Stimulated activated naive B cell treated with anti-CD40 and anti-IgM and Interleukin-4, amounts not matched to agents 10 μg/mL and 1 μg/mL and 100 μg/mL, for 72 hours (primary cell): Measurements from ENCODE around the gene HUNK.
A peak's percentile ranks its signal among the peaks of the same experiment; 100 is the strongest.

ENCODE experiments used
- ATAC-seq, 2 donors: fragments of 150-1000 bp; cut with Tn5 transposase; replicated peaks; 2 replicates each; pipeline ENCODE4 v1.10.0; 2021; ENCODE audit warnings: moderate library complexity in 1 of 2
- DNase-seq: peaks from one replicate; pipeline ENCODE4 v3.0.0; 2021
- H3K27ac Mint-ChIP-seq: one replicate; pipeline ENCODE4 v1.8.0; 2022; ENCODE audit warnings: mild to moderate bottlenecking, mixed read lengths
- H3K27me3 Mint-ChIP-seq, 2 donors: one replicate each; pipeline ENCODE4 v1.8.0; 2022; ENCODE audit warnings: mixed read lengths in 2 of 2
- H3K36me3 Mint-ChIP-seq, 2 donors: one replicate each; pipeline ENCODE4 v1.8.0; 2022; ENCODE audit warnings: mixed read lengths in 2 of 2, mild to moderate bottlenecking in 1 of 2
- H3K4me1 Mint-ChIP-seq, 2 donors: one replicate each; pipeline ENCODE4 v1.8.0; 2022; ENCODE audit warnings: mixed read lengths in 2 of 2, mild to moderate bottlenecking in 1 of 2
- H3K4me3 Mint-ChIP-seq, 2 donors: one replicate each; pipeline ENCODE4 v1.8.0; 2022; ENCODE audit warnings: mild to moderate bottlenecking in 2 of 2, mixed read lengths in 2 of 2, moderate library complexity in 1 of 2
- H3K9me3 Mint-ChIP-seq, 2 donors: one replicate each; pipeline ENCODE4 v1.8.0; 2022; ENCODE audit warnings: mixed read lengths in 2 of 2, mild to moderate bottlenecking in 1 of 2

Gene HUNK

DNA sequence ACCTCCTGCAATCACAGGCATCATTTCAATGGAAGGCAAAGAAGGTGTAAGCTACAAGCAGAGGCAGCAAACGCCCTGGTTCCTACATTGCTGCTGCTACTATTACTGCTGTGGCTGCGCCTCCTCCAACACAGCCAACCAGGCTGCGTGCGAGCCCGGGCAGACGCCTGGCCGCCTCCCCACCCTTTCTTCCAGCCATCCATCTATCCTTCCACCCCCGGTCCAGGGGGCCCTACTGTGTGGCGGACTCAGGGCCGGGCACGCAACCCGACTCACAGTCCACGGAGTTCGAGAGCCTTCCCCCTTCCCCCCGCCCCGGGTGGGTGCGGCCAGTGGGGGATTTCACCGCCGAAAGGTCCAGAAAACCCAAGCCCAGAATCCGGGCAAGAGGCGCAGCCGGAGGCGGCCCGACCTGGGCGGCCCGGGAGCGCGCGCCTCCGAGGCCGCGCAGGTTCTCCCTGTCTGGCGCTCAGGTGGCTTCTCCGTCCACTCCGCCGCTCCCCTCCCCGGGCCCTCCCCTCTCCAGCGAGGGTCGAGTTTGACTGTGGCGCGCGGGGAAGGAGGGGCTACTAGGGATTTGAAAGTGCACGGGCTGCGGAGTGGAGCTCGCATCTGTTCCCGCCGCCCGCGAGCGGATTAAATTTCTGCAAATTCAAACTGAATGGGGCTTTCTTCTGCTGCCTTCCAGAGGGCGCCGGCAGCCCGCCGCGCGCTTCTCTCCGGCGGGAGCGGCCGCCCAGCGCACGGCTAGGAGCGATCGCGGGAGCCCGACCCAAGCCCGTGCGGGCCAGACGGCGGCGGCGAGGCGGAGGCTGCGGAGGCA, at the start of gene HUNK:
TSS of gene HUNK (plus strand) at position 569 of the 823 bp plus-strand sequence. CDS start 655 bp downstream, outside the sequence.
- peak within 1 kb of the TSS; percentile 78 to 88 for H3K4me3 Mint-ChIP-seq

GRCh38 chr21:31829736-31830472, 42.9 kb upstream of the HUNK start:
- Mint-ChIP-seq H3K4me3 (no peak overlapping the region), H3K9me3 (no peaks in the 10 kb centered on the region), H3K27me3 (peaks cover 11 to 28% of the 10 kb centered on the region in 2 donors), H3K27ac (no peak overlapping the region), H3K36me3 (no peaks in the 10 kb centered on the region), H3K4me1 (no peaks in the 10 kb centered on the region)
- DNase-seq (no peak), ATAC-seq (no peak)

More for the DNA sequence above, at the start of gene HUNK:
- no peaks in the 10 kb centered on the region for H3K9me3 Mint-ChIP-seq
- DNase-seq (peak; percentile 4), ATAC-seq (peak; percentile 53 to 55)
- H3K36me3 Mint-ChIP-seq: no peaks in the 10 kb centered on the region
- H3K27me3 Mint-ChIP-seq: peaks cover 53 to 60% of the 10 kb centered on the region in 2 donors
- H3K27ac Mint-ChIP-seq: no peak within 1 kb of the TSS
- H3K4me1 Mint-ChIP-seq: peaks cover 5 to 9% of the 10 kb centered on the region in 2 donors

DNA sequence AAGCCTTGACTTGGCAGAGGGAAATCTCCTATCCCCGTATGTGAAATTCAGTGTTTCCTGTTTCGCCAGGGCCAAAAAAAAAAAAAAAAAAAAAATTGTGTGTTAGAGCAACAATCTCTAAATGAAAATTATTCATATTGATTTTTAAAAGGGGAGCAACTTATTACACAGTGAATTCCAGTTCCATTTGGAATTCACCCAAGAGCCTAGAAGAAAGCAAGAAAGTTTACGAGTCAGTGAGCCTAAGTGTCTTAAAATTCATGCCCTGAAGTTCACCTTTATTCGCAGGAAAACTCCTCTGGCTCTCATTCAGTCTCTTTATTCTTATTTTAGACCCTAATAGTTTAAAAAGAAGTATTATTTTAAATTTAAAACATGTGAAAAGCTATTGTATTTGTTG, 42.1 kb upstream of the HUNK start:
- ATAC-seq: no peak
- Mint-ChIP-seq H3K4me3 (no peak overlapping the region), H3K4me1 (no peaks in the 10 kb centered on the region), H3K27me3 (peaks cover 11 to 33% of the 10 kb centered on the region in 2 donors), H3K36me3 (no peaks in the 10 kb centered on the region), H3K27ac (no peak overlapping the region), H3K9me3 (peaks cover 0 to 3% of the 10 kb centered on the region in 2 donors)
- DNase-seq: no peak

DNA sequence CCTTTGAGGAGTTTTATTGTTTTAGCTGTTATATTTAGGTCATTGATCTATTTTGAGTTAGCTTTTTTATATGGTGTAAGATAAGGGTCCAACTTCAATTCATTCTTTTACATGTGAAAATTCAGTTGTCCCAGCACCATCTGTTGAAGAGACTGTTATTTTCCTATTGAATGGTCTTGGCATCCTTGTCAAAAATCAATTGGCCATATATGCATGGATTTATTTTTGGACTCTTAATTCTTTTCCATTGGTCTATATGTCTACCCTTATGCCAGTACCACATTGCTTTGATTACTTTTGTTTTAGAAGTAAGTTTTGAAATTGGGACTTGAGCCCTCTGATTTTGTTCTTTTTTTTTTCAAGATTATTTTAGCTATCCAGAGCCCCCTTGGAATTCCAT, 35.8 kb upstream of the HUNK start:
- H3K9me3 Mint-ChIP-seq: peaks cover 0 to 3% of the 10 kb centered on the region in 2 donors
- peaks cover 11 to 33% of the 10 kb centered on the region in 2 donors for H3K27me3 Mint-ChIP-seq
- no peak overlapping the region for H3K27ac Mint-ChIP-seq
- DNase-seq (no peak), ATAC-seq (no peak)
- H3K4me3 Mint-ChIP-seq: no peak overlapping the region
- H3K36me3 Mint-ChIP-seq: no peaks in the 10 kb centered on the region
- peaks cover 11 to 18% of the 10 kb centered on the region in 2 donors for H3K4me1 Mint-ChIP-seq

DNA sequence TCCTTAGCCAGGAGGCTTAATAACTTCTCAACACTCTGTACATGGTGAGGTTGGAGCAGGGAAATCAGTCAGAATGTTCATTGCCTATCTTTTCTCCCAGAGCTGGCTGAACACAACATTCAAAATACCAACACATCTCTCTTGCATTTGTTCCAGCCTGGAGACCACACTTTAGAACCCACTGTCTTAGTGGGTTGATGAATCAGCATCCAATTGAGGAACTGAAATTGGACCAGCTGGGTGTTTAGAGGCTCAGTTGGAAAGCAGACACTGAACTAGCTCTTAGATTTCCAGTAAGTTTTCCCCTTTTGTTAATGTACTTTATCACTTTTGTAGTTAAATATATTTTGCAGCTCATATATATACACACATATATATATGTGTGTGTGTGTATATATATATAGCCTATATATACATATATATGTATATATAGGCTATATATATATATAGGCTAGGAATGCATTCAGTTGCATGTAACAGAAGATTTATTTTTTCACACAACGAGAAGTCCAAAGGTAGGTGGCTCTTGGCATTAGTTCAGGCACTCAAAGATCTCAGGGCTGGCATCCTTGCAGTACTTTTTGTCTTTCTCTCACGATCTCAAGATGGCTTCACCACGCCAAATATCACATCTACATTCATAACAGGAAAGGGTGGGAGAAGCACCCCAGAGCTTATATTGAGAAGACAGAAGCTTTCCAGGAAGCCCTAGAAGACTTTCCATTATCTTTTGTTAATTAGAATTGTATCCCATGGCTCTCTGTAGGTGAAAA, 35.0 kb upstream of the HUNK start:
- Mint-ChIP-seq H3K36me3 (no peaks in the 10 kb centered on the region), H3K27me3 (peaks cover 7 to 28% of the 10 kb centered on the region in 2 donors), H3K27ac (no peak overlapping the region), H3K4me1 (peaks cover 11 to 18% of the 10 kb centered on the region in 2 donors), H3K9me3 (peaks cover 0 to 3% of the 10 kb centered on the region in 2 donors), H3K4me3 (no peak overlapping the region)
- ATAC-seq (peak; percentile 98 to 99), DNase-seq (peak; percentile 21)

- H3K4me1 Mint-ChIP-seq: peaks cover 11 to 18% of the 10 kb centered on the region in 2 donors
- H3K36me3 Mint-ChIP-seq: no peaks in the 10 kb centered on the region
- no peak for ATAC-seq
- H3K9me3 Mint-ChIP-seq: peaks cover 0 to 3% of the 10 kb centered on the region in 2 donors
- H3K27me3 Mint-ChIP-seq: peaks cover 10 to 31% of the 10 kb centered on the region in 2 donors
- H3K4me3 Mint-ChIP-seq: no peak overlapping the region
- H3K27ac Mint-ChIP-seq: no peak overlapping the region
- no peak for DNase-seq
Observed at GRCh38 chr21:31838586-31839355, 34.0 kb upstream of the HUNK start.

DNA sequence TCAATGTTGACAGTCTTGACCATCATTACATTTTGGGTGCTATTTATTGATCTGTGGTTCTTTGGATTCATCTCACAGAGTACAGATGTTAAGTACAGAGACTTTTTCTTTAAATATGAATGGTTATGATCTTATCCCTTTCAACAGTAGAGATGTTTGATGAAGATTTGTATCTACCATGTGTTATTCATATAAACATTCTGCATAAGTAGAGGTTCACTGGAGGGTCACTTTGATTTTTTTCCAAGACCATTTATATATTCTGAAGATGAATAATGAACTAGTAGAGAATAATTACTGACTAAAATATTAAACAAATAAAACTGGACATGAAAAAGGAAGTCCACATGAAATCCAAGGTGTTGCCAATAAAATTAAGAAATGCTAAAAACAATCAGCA, 28.6 kb upstream of the HUNK start:
- H3K4me3 Mint-ChIP-seq: no peak overlapping the region
- no peaks in the 10 kb centered on the region for H3K36me3 Mint-ChIP-seq
- no peak for DNase-seq
- no peak overlapping the region for H3K27ac Mint-ChIP-seq
- peaks cover 28 to 34% of the 10 kb centered on the region in 2 donors for H3K27me3 Mint-ChIP-seq
- no peak for ATAC-seq
- H3K4me1 Mint-ChIP-seq: peaks cover under 1 to 4% of the 10 kb centered on the region in 2 donors
- no peaks in the 10 kb centered on the region for H3K9me3 Mint-ChIP-seq

DNA sequence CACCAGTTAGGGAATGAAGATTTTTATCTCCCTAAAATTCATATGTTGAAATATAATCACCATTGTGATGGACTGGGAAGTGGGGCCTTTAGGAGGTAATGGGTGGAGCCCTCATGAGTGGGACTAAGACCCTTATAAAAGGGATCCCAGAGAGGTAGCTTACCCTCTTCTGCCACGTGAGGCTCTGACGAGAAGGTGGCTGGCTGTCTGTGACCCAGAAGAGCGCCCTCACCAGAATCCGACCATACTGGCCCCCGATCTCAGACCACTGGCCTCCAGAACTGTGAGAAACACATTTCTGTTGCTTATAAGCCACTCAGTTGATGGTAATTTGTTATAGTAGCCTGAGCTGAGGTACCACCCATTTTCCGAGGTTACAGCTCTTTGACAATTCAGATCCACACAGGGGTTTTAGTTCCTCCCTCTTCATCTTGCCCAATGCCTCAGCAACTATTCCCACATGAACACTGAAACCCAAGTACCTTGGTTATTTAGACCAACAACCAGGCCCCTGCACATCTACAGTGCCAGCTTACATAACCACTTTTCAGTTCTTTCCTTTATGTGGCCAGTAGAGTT, 27.6 kb upstream of the HUNK start:
- H3K4me1 Mint-ChIP-seq: peaks cover 0 to 2% of the 10 kb centered on the region in 2 donors
- ATAC-seq (no peak), DNase-seq (no peak)
- H3K36me3 Mint-ChIP-seq: no peaks in the 10 kb centered on the region
- no peak overlapping the region for H3K27ac Mint-ChIP-seq
- peaks cover 25 to 32% of the 10 kb centered on the region in 2 donors for H3K27me3 Mint-ChIP-seq
- no peaks in the 10 kb centered on the region for H3K9me3 Mint-ChIP-seq
- no peak overlapping the region for H3K4me3 Mint-ChIP-seq

DNA sequence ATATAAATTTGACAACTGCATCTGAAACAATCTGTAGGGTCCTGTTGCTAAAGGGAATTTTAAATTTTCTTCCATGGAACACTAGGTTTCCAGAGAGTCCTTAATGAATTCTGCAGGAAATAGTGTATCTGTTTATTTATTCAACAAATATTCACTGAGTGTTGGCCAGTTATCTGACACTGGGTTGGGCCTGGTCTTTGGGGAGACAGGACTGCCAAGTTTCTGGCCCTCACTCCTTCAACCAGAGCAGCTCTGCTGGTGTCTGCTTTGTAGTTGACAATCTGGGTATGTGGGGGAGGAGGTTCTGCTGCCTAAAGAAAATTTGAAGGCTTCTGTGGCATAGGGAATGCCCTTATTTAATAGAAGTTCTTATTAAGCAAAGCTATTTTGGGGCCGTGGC, 26.1 kb upstream of the HUNK start:
- Mint-ChIP-seq H3K4me1 (no peaks in the 10 kb centered on the region), H3K27me3 (peaks cover 26 to 40% of the 10 kb centered on the region in 2 donors), H3K9me3 (no peaks in the 10 kb centered on the region), H3K4me3 (no peak overlapping the region), H3K27ac (no peak overlapping the region), H3K36me3 (no peaks in the 10 kb centered on the region)
- DNase-seq (no peak), ATAC-seq (no peak)

DNA sequence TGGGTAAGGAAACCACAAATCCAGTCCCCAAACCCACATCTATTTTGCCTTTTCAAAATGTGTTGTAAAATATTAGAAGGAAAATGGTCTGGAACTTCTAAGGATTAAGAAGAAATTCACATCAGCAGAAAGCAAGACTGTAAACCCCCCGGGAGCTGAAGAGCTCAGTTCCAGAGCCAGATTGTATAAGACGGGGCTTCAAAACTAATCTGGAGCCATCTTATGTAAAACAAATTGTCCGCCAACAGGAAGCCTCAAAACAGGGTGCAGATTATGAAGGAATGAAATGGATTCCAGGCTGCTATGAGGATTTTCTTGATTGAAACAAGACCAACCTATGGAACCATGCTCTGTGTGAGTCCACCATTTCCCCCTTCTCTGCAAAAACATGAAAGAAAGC, 25.1 kb upstream of the HUNK start:
- ATAC-seq (no peak), DNase-seq (no peak)
- Mint-ChIP-seq H3K27ac (no peak overlapping the region), H3K4me1 (no peaks in the 10 kb centered on the region), H3K27me3 (peaks cover 26 to 40% of the 10 kb centered on the region in 2 donors), H3K9me3 (peaks cover 0 to 1% of the 10 kb centered on the region in 2 donors), H3K36me3 (no peaks in the 10 kb centered on the region), H3K4me3 (no peak overlapping the region)

GRCh38 chr21:31848326-31848985, 24.4 kb upstream of the HUNK start:
- Mint-ChIP-seq H3K27ac (no peak overlapping the region), H3K27me3 (peaks cover 26 to 36% of the 10 kb centered on the region in 2 donors), H3K4me3 (no peak overlapping the region), H3K9me3 (peaks cover 0 to 1% of the 10 kb centered on the region in 2 donors), H3K36me3 (no peaks in the 10 kb centered on the region), H3K4me1 (no peaks in the 10 kb centered on the region)
- ATAC-seq: no peak
- DNase-seq: no peak

- H3K36me3 Mint-ChIP-seq: no peaks in the 10 kb centered on the region
- no peak overlapping the region for H3K27ac Mint-ChIP-seq
- ATAC-seq: no peak
- H3K9me3 Mint-ChIP-seq: peaks cover 0 to 1% of the 10 kb centered on the region in 2 donors
- no peaks in the 10 kb centered on the region for H3K4me1 Mint-ChIP-seq
- H3K4me3 Mint-ChIP-seq: no peak overlapping the region
- peaks cover 16 to 17% of the 10 kb centered on the region in 2 donors for H3K27me3 Mint-ChIP-seq
- no peak for DNase-seq
Observed at GRCh38 chr21:31850886-31851285, 21.9 kb upstream of the HUNK start.

DNA sequence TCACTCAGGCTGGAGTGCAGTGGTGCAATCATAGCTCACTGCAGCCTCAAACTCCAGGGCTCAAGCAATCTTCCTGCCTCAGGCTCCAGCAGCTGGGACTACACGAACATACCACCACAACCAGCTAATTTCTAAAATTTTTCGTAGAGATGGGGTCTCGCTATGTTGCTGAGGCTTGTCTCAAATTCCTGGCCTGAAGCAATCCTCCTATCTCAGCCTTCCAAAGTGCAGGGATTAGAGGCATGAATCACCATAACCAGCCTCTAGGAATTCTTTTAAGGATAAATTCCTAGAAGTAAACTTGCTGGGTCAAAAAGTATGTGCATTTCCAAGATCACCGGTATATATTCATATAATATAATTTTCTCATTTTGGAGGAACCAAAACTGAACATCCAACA, 17.6 kb upstream of the HUNK start:
- H3K9me3 Mint-ChIP-seq: peaks cover 0 to 1% of the 10 kb centered on the region in 2 donors
- H3K4me1 Mint-ChIP-seq: no peaks in the 10 kb centered on the region
- no peak overlapping the region for H3K4me3 Mint-ChIP-seq
- no peak overlapping the region for H3K27ac Mint-ChIP-seq
- no peaks in the 10 kb centered on the region for H3K36me3 Mint-ChIP-seq
- DNase-seq (no peak), ATAC-seq (no peak)
- peaks cover 7 to 14% of the 10 kb centered on the region in 2 donors for H3K27me3 Mint-ChIP-seq
